Esophagus squamous epithelium (tissue), 4 donors: ENCODE measurements around the gene REXO2.

Experiments
- CTCF ChIP-seq, 6 experiments: fragments of 450-650 bp in 4 of 6; fragments of 200-600 bp in 2 of 6; sonication (generic) in 2 of 6; IDR thresholded peaks; one replicate each; pipeline ENCODE4 v1.5.1; 2016 to 2019; ENCODE audit warnings: antibody characterized with exemption in 6 of 6, mild to moderate bottlenecking in 4 of 6, moderate library complexity in 4 of 6
- POLR2A ChIP-seq, 4 donors: fragments of 450-650 bp; IDR thresholded peaks; one replicate each; pipeline ENCODE4 v1.6.1; 2017; ENCODE audit warnings: antibody characterized with exemption in 4 of 4, mild to moderate bottlenecking in 4 of 4, moderate library complexity in 3 of 4

- TF ChIP-seq CTCF (IDR thresholded peaks at IDR 0.05) (no peak), POLR2A (IDR thresholded peaks at IDR 0.05) (no peak)
Observed at GRCh38 chr11:114449845-114450244, 10.6 kb downstream of the REXO2 start.
